Endothelial cell of umbilical vein (primary cell): ENCODE results near the gene OR2C1. TPM values are rescaled to one million over a fixed set of nuclear protein-coding genes. Genes with fewer than 3 reads are reported as not detected.

Experiments used
- BruUV-seq: library from RNA; stranded (reverse); fragments of 400-500 nt; replicated peaks from 2 replicates; lab custom pipeline; 2021; lab: Mats Ljungman, UMichigan
- CTCF ChIA-PET: fragments of 300-600, 350-600 bp; sonication (Branson Sonifier 250); formaldehyde crosslinking; loops from one replicate; lab custom pipeline; 2021; ENCODE audit warnings: antibody characterized with exemption, inconsistent platforms; lab: Charles Lee
- POLR2A ChIA-PET: fragments of 300-600, 350-600 bp; sonication (Branson Sonifier 250); formaldehyde crosslinking; loops from one replicate; lab custom pipeline; 2021; ENCODE audit warnings: antibody characterized with exemption, inconsistent platforms; lab: Charles Lee
- DNase-seq: peaks from one replicate; pipeline ENCODE4 v3.0.0-alpha.2; 2011; ENCODE audit warnings: low read depth, low spot score
- FAIRE-seq: peaks from 2 replicates; lab custom pipeline; 2011; peaks lifted over from hg19 to GRCh38; lab: Jason Lieb, UNC
- H2AFZ ChIP-seq: 2 replicates; pipeline ENCODE4 v1.6.0; 2012; ENCODE audit warnings: low read depth, low read length, control low read depth, inconsistent platforms
- H3K27ac ChIP-seq: 2 replicates; pipeline ENCODE4 v1.5.1; 2011; ENCODE audit warnings: low read depth, mild to moderate bottlenecking, control low read depth, low read length, moderate library complexity; ENCODE audit not compliant: insufficient read depth
- H3K27me3 ChIP-seq, 2 experiments: 2 replicates each; pipeline versions ENCODE4 v1.6.0 to v1.6.1; 2011; ENCODE audit warnings: low read length in 2 of 2, mixed read lengths in 1 of 2; ENCODE audit not compliant: control insufficient read depth in 2 of 2, insufficient read depth in 2 of 2
- H3K36me3 ChIP-seq, 2 experiments: 2 replicates in 1 of 2; 3 replicates in 1 of 2; pipeline ENCODE4 v1.5.1; 2011; ENCODE audit warnings: low read length in 2 of 2, mild to moderate bottlenecking in 1 of 2, moderate library complexity in 1 of 2; ENCODE audit not compliant: control insufficient read depth in 2 of 2, insufficient read depth in 2 of 2; ENCODE audit errors: extremely low read depth in 1 of 2
- H3K4me1 ChIP-seq: 3 replicates; pipeline ENCODE4 v1.5.1; 2011; ENCODE audit warnings: mild to moderate bottlenecking, low read length; ENCODE audit not compliant: control insufficient read depth, insufficient read depth; ENCODE audit errors: extremely low read depth
- H3K4me2 ChIP-seq: 2 replicates; pipeline ENCODE4 v1.6.1; 2011; ENCODE audit warnings: low read length, control low read depth, mixed read lengths; ENCODE audit not compliant: insufficient read depth
- H3K4me3 ChIP-seq, 3 experiments: fragments of 200-600 bp in 1 of 3; sonication (generic), shearing (Covaris generic) in 1 of 3; replicated peaks in 1 of 3; 2 replicates each; pipeline ENCODE4 v1.5.1; 2011 to 2016; ENCODE audit warnings: control low read depth in 3 of 3, low read length in 3 of 3, mild to moderate bottlenecking in 2 of 3, inconsistent platforms in 1 of 3, low read depth in 1 of 3, moderate library complexity in 1 of 3; ENCODE audit not compliant: insufficient read depth in 1 of 3
- H3K79me2 ChIP-seq: 2 replicates; pipeline ENCODE4 v1.6.0; 2012; ENCODE audit warnings: low read length, inconsistent platforms; ENCODE audit not compliant: control insufficient read depth, insufficient read depth
- H3K9ac ChIP-seq: replicated peaks from 2 replicates; pipeline ENCODE3; 2011; ENCODE audit warnings: low read length, control low read depth; ENCODE audit not compliant: insufficient read depth; ENCODE audit errors: extremely low read depth
- H3K9me1 ChIP-seq: replicated peaks from 3 replicates; pipeline ENCODE4 v1.6.0; 2011; ENCODE audit warnings: mild to moderate bottlenecking, low read length; ENCODE audit not compliant: control insufficient read depth, insufficient read depth; ENCODE audit errors: extremely low read depth
- H3K9me3 ChIP-seq: replicated peaks from 2 replicates; pipeline ENCODE4 v1.5.1; 2012; ENCODE audit warnings: low read length, inconsistent platforms; ENCODE audit not compliant: control insufficient read depth, insufficient read depth
- H4K20me1 ChIP-seq: replicated peaks from 2 replicates; pipeline ENCODE3; 2011; ENCODE audit warnings: mild to moderate bottlenecking, low read length; ENCODE audit not compliant: control insufficient read depth, insufficient read depth; ENCODE audit errors: extremely low read depth
- CTCF ChIP-seq, 2 donors: IDR thresholded peaks; 1 replicate in 1 of 2; 2 replicates in 1 of 2; pipeline ENCODE4 v1.5.1; 2011; ENCODE audit warnings: low read length in 2 of 2, mild to moderate bottlenecking in 2 of 2, moderate library complexity in 2 of 2, control low read depth in 1 of 2, inconsistent platforms in 1 of 2, low read depth in 1 of 2; ENCODE audit not compliant: insufficient read depth in 1 of 2; ENCODE audit errors: extremely low read depth in 1 of 2
- EZH2 ChIP-seq: IDR thresholded peaks from 2 replicates; pipeline ENCODE4 v1.6.1; 2012; ENCODE audit warnings: borderline replicate concordance, low read depth, mild to moderate bottlenecking, moderate library complexity, low read length, inconsistent platforms; ENCODE audit not compliant: severe bottlenecking
- FOS ChIP-seq: IDR thresholded peaks from 2 replicates; pipeline ENCODE4 v1.6.1; 2011; ENCODE audit warnings: mild to moderate bottlenecking, low read length, moderate library complexity, borderline replicate concordance; ENCODE audit not compliant: insufficient read depth
- GATA2 ChIP-seq: IDR thresholded peaks from 2 replicates; pipeline ENCODE4 v1.7.0; 2011; ENCODE audit warnings: low read depth, mild to moderate bottlenecking, moderate library complexity, mixed read lengths, low read length; ENCODE audit not compliant: insufficient read length, insufficient read depth
- JUN ChIP-seq: IDR thresholded peaks from 2 replicates; pipeline ENCODE4 v1.6.1; 2011; ENCODE audit warnings: borderline replicate concordance, low read depth; ENCODE audit not compliant: insufficient read length, insufficient read depth
- MAX ChIP-seq: IDR thresholded peaks from 2 replicates; pipeline ENCODE4 v1.6.1; 2011; ENCODE audit not compliant: insufficient read depth, insufficient read length
- MYC ChIP-seq: IDR thresholded peaks from one replicate; pipeline ENCODE4 v1.6.1; 2011; ENCODE audit warnings: mild to moderate bottlenecking, low read depth, low read length
- POLR2A ChIP-seq: IDR thresholded peaks from 2 replicates; pipeline ENCODE4 v1.6.1; 2012; ENCODE audit warnings: low read depth, mild to moderate bottlenecking, control low read depth, low read length
- POLR2AphosphoS5 ChIP-seq: IDR thresholded peaks from 2 replicates; pipeline ENCODE4 v1.6.1; 2012; ENCODE audit warnings: low read depth, mild to moderate bottlenecking, control low read depth, low read length, moderate library complexity; ENCODE audit not compliant: insufficient read depth
- dilution Hi-C: fragments of 300-500 bp; cut with MboI; formaldehyde crosslinking; loops from one replicate; pipeline ENCODE4 v1.15.0; 2019; ENCODE audit warnings: low sequenced_read_pairs; ENCODE audit not compliant: extremely low pct_ligation_motif_present
- intact Hi-C: fragments of 100-400 bp; cut with micrococcal nuclease; formaldehyde crosslinking; loops from one replicate; pipeline ENCODE4 v1.10.0; 2022
- polyA plus RNA-seq, 4 experiments: library from polyadenylated mRNA; depleted of rRNA in 3 of 4; stranded (reverse) in 3 of 4; unstranded in 1 of 4; fragments of >200 nt; gene quantifications; 2 replicates each; pipeline versions ENCODE4 v1.2.1 to v1.2.3, GENCODE V29; 2011 to 2012; ENCODE audit warnings: missing spikeins in 1 of 4
- total RNA-seq: library from RNA; stranded (reverse); gene quantifications from 2 replicates; pipeline ENCODE4 v1.2.3, GENCODE V29; 2021

OR2C1 gene
- total and polyA plus RNA-seq, 2 donors (not counting 3 experiments of a cell fraction or from before 2014, with no cell fraction given), result not detected

- H3K27ac ChIP-seq, result no peak overlapping the region
- no peaks in the 10 kb centered on the region for H3K4me1 ChIP-seq
- no peak overlapping the region for H3K9ac ChIP-seq
- H3K36me3 ChIP-seq, result peaks cover 0 to 9% of the 10 kb centered on the region in 2 experiments
- H3K4me2 ChIP-seq, result no peak overlapping the region
- H3K4me3 ChIP-seq, result no peak overlapping the region
- no peaks in the 10 kb centered on the region for H3K79me2 ChIP-seq
- H4K20me1 ChIP-seq, result no peaks in the 10 kb centered on the region
- no peak for TF ChIP-seq MAX
- no peak for TF ChIP-seq EZH2
- no peak for TF ChIP-seq POLR2A
- H3K9me3 ChIP-seq, result peaks cover 19% of the 10 kb centered on the region
- H2AFZ ChIP-seq, result no peak overlapping the region
- no peaks in the 10 kb centered on the region for H3K27me3 ChIP-seq
- BruUV-seq, result no TSS peak
- intact Hi-C loops (no loop called here), dilution Hi-C loops (no loop called here)
- DNase-seq (no peak), FAIRE-seq (no peak)
- CTCF ChIA-PET, result no interaction called here
- POLR2A ChIA-PET, result no interaction called here
- H3K9me1 ChIP-seq, result no peaks in the 10 kb centered on the region
Observed at GRCh38 chr16:3321816-3322215, 33.9 kb upstream of the OR2C1 start.

- CTCF ChIA-PET, result no interaction called here
- no TSS peak for BruUV-seq
- intact Hi-C loops, result no loop called here
- H3K4me1 ChIP-seq, result no peaks in the 10 kb centered on the region
- H3K27me3 ChIP-seq, result peaks cover 0 to 7% of the 10 kb centered on the region in 2 experiments
- H3K4me2 ChIP-seq, result no peak overlapping the region
- no peak overlapping the region for H3K4me3 ChIP-seq
- FAIRE-seq (no peak), DNase-seq (no peak)
- TF ChIP-seq POLR2AphosphoS5 (no peak), JUN (no peak), MAX (no peak), FOS (no peak), MYC (no peak), CTCF (IDR thresholded peaks at IDR 0.05; ENCODE audit: extremely low read depth in 1 of 2, insufficient read depth in 1 of 2, low read depth in 1 of 2, low read length in 2 of 2) (no peak), POLR2A (no peak), GATA2 (no peak), EZH2 (no peak)
- dilution Hi-C loops, result no loop called here
- H3K9me3 ChIP-seq, result no peaks in the 10 kb centered on the region
- no peaks in the 10 kb centered on the region for H3K9me1 ChIP-seq
- POLR2A ChIA-PET, result no interaction called here
- no peaks in the 10 kb centered on the region for H4K20me1 ChIP-seq
- no peaks in the 10 kb centered on the region for H3K36me3 ChIP-seq
- H3K9ac ChIP-seq, result no peak overlapping the region
- no peaks in the 10 kb centered on the region for H3K79me2 ChIP-seq
- H2AFZ ChIP-seq, result no peak overlapping the region
- H3K27ac ChIP-seq, result no peak overlapping the region
Observed at GRCh38 chr16:3327514-3327913, 28.2 kb upstream of the OR2C1 start.
